Measurements from ENCODE around the gene CBLN3.

GRCh38 chr14:24395609-24396582, 33.6 kb downstream of the CBLN3 start:
- no peak for TF ChIP-seq REST (IDR thresholded peaks at IDR 0.05; ENCODE audit: borderline replicate concordance)
- no peak for TF ChIP-seq REST (CRISPR knock-in tag; IDR thresholded peaks at IDR 0.05; ENCODE audit: low read depth)
- TF ChIP-seq CTCF (IDR thresholded peaks at IDR 0.05 in 2 of 3, conservative IDR thresholded peaks at IDR 0.05 in 1 of 3; ENCODE audit: insufficient read depth in 2 of 3, low read depth in 1 of 3, low read length in 3 of 3), result no peak
- TF ChIP-seq EGR1 (conservative IDR thresholded peaks at IDR 0.05), result no peak
- no peak for TF ChIP-seq EHMT2 (IDR thresholded peaks at IDR 0.05)
- TF ChIP-seq ESRRA (IDR thresholded peaks at IDR 0.05; ENCODE audit: borderline replicate concordance, low read depth), result no peak
- TF ChIP-seq SIN3A (IDR thresholded peaks at IDR 0.05; ENCODE audit: borderline replicate concordance in 2 of 2, control insufficient read depth in 1 of 2, low read depth in 2 of 2, low read length in 2 of 2), result no peak
- TF ChIP-seq AFF4 (CRISPR knock-in tag; IDR thresholded peaks at IDR 0.05), result no peak
- no peak for TF ChIP-seq JUN (IDR thresholded peaks at IDR 0.05; ENCODE audit: borderline replicate concordance, low read depth, low read length)
- TF ChIP-seq JUN (CRISPR knock-in tag; IDR thresholded peaks at IDR 0.05; ENCODE audit: borderline replicate concordance), result no peak
- TF ChIP-seq BCLAF1 (IDR thresholded peaks at IDR 0.05; ENCODE audit: borderline replicate concordance in 1 of 2, control insufficient read depth in 1 of 2, low read depth in 2 of 2, low read length in 1 of 2), result no peak
- no peak for TF ChIP-seq SAFB (IDR thresholded peaks at IDR 0.05; ENCODE audit: borderline replicate concordance, low read depth, low read length)
- no peak for TF ChIP-seq TCF7L2 (IDR thresholded peaks at IDR 0.05; ENCODE audit: low read depth, low read length)
